Aorta (tissue), 5 donors: ENCODE measurements around the gene BCAN. TPM values are rescaled to one million over a fixed set of nuclear protein-coding genes. Genes with fewer than 3 reads are reported as not detected.
"Not testable (repeated sequence)": the region's sequence is repeated elsewhere in the genome, so short reads cannot be mapped to it uniquely, and the experiment has no call there.

ENCODE experiments used
- ATAC-seq: fragments of 200-7000 bp; cut with Tn5 transposase; one replicate; pipeline ENCODE4 v1.9.1; 2022; ENCODE audit warnings: moderate library complexity; ENCODE audit not compliant: low FRiP score
- DNase-seq, 2 donors: peaks; one replicate each; pipeline ENCODE4 v3.0.0-alpha.2; 2020
- H3K27ac ChIP-seq, 2 donors: one replicate each; pipeline ENCODE4 v1.5.1; 2013; ENCODE audit warnings: low read length in 2 of 2, mild to moderate bottlenecking in 2 of 2, moderate library complexity in 2 of 2, control low read depth in 1 of 2, inconsistent platforms in 1 of 2, low read depth in 1 of 2
- H3K27me3 ChIP-seq, 2 donors: one replicate each; pipeline ENCODE4 v1.6.1; 2013; ENCODE audit warnings: control low read depth in 1 of 2, low read length in 1 of 2, mild to moderate bottlenecking in 1 of 2, moderate library complexity in 1 of 2; ENCODE audit not compliant: insufficient read depth in 2 of 2, control insufficient read depth in 1 of 2
- H3K36me3 ChIP-seq, 2 donors: one replicate each; pipeline ENCODE4 v1.6.1; 2013; ENCODE audit warnings: control low read depth in 1 of 2, low read length in 1 of 2, mild to moderate bottlenecking in 1 of 2; ENCODE audit not compliant: insufficient read depth in 2 of 2, control insufficient read depth in 1 of 2
- H3K4me1 ChIP-seq, 2 donors: one replicate each; pipeline ENCODE4 v1.6.1; 2013; ENCODE audit warnings: low read length in 2 of 2, control low read depth in 1 of 2, mild to moderate bottlenecking in 1 of 2, moderate library complexity in 1 of 2; ENCODE audit not compliant: insufficient read depth in 2 of 2, control insufficient read depth in 1 of 2
- H3K4me3 ChIP-seq, 2 donors: one replicate each; pipeline ENCODE4 v1.5.1; 2013; ENCODE audit warnings: low read length in 2 of 2, control low read depth in 1 of 2, mild to moderate bottlenecking in 1 of 2
- H3K9me3 ChIP-seq: one replicate; pipeline ENCODE4 v1.6.1; 2013; ENCODE audit warnings: mild to moderate bottlenecking, low read length; ENCODE audit not compliant: control insufficient read depth
- WGBS, 2 donors: extraction: QIAGEN DNeasy Blood & Tissue Kit; methylation state at CpG; one replicate each; pipeline ENCODE4 v1.1.7; 2013; 5-methylcytosine and 5-hydroxymethylcytosine counted together
- intact Hi-C, 2 donors: fragments of 100-400 bp; cut with DNase I; formaldehyde crosslinking; loops; one replicate each; pipeline versions ENCODE4 v1.14.2 to v1.15.0; 2022
- polyA plus RNA-seq, 2 donors: library from polyadenylated mRNA; stranded (reverse); fragments of 200-250 nt; gene quantifications; one replicate each; pipeline ENCODE4 v1.2.3, GENCODE V29; 2013
- total RNA-seq, 2 donors: library from RNA; stranded (reverse); fragmentation: NEBNext Ultra II Directional; extraction: Animal tissue kit (Norgen Biotek cat#: 25700); gene quantifications; one replicate each; pipeline ENCODE4 v1.2.1, GENCODE V29; 2021
- donor health status: healthy with polysubstance abuse.
- donor health status: Bipolar disorder and iron deficiency.
- donor health status: DM: no; HTN: no; CAD: no.
- donor health status: DM: no; HTN: no; CAD: no.
- donor health status: DM: yes; HTN: yes; CAD: no.

BCAN gene
- total and polyA plus RNA-seq, 4 donors: 0.36 to 0.95 TPM; not detected in 2

- H3K4me3 ChIP-seq, H3K27me3 ChIP-seq, H3K4me1 ChIP-seq, ATAC-seq, H3K27ac ChIP-seq, H3K36me3 ChIP-seq, H3K9me3 ChIP-seq: not testable (repeated sequence)
- peak in 1 of 2 donors; percentile 21 for DNase-seq
- 57 to 62% methylated on average over 9 of the region's 9 CpGs for WGBS, 2 donors
- intact Hi-C loops: loop anchor here in 1 of 2 donors (2.0 kb wide), 1 partner anchor 18 kb away; no protein-coding TSS in a partner anchor
These were observed 10.8 kb upstream of the BCAN start for GRCh38 chr1:156631152-156631551.

- intact Hi-C loops: no loop called here
- Histone ChIP-seq H3K4me3 (no peak overlapping the region), H3K4me1 (no peaks in the 10 kb centered on the region), H3K27me3 (no peaks in the 10 kb centered on the region), H3K9me3 (no peaks in the 10 kb centered on the region), H3K36me3 (no peaks in the 10 kb centered on the region), H3K27ac (no peak overlapping the region)
- no peak for ATAC-seq
- WGBS, 2 donors: 49 to 51% methylated on average over 3 of the region's 3 CpGs
- DNase-seq: no peak
These were observed 9.6 kb upstream of the BCAN start for GRCh38 chr1:156632355-156632754.

- Histone ChIP-seq H3K4me1 (no peaks in the 10 kb centered on the region), H3K27me3 (no peaks in the 10 kb centered on the region), H3K4me3 (no peak overlapping the region), H3K36me3 (no peaks in the 10 kb centered on the region), H3K9me3 (no peaks in the 10 kb centered on the region), H3K27ac (no peak overlapping the region)
- intact Hi-C loops: no loop called here
- ATAC-seq (no peak), DNase-seq (no peak)
- 42 to 43% methylated on average over 8 of the region's 8 CpGs for WGBS, 2 donors
These were observed 3.5 kb upstream of the BCAN start for GRCh38 chr1:156638189-156638985.

GRCh38 chr1:156639601-156640101 lies 2.3 kb upstream of the BCAN start:
- Histone ChIP-seq H3K4me3 (no peak overlapping the region), H3K9me3 (no peaks in the 10 kb centered on the region), H3K4me1 (no peaks in the 10 kb centered on the region), H3K27ac (no peak overlapping the region), H3K27me3 (no peaks in the 10 kb centered on the region), H3K36me3 (no peaks in the 10 kb centered on the region)
- no peak for ATAC-seq
- DNase-seq: no peak
- WGBS, 2 donors: 69% methylated on average over 6 of the region's 6 CpGs
- intact Hi-C loops: no loop called here

GRCh38 chr1:156640842-156641706 lies 843 bp upstream of the BCAN start:
- 24 to 26% methylated on average over 6 of the region's 6 CpGs for WGBS, 2 donors

GRCh38 chr1:156642265-156643048 lies 540 bp downstream of the BCAN start:
- no peak overlapping the region for H3K4me3 ChIP-seq
- DNase-seq (no peak), ATAC-seq (no peak)
- intact Hi-C loops: no loop called here
- 11 to 14% methylated on average over 40 of the region's 40 CpGs for WGBS, 2 donors
- H3K4me1 ChIP-seq: no peaks in the 10 kb centered on the region
- H3K27ac ChIP-seq: no peak overlapping the region
- H3K27me3 ChIP-seq: no peaks in the 10 kb centered on the region
- no peaks in the 10 kb centered on the region for H3K9me3 ChIP-seq
- no peaks in the 10 kb centered on the region for H3K36me3 ChIP-seq

More at GRCh38 chr1:156640842-156641706, 843 bp upstream of the BCAN start:
- intact Hi-C loops: no loop called here
- Histone ChIP-seq H3K36me3 (no peaks in the 10 kb centered on the region), H3K27me3 (no peaks in the 10 kb centered on the region), H3K4me1 (no peaks in the 10 kb centered on the region), H3K27ac (no peak overlapping the region), H3K4me3 (no peak overlapping the region), H3K9me3 (no peaks in the 10 kb centered on the region)
- ATAC-seq: no peak
- DNase-seq: no peak

- no peaks in the 10 kb centered on the region for H3K9me3 ChIP-seq
- DNase-seq (no peak), ATAC-seq (no peak)
- intact Hi-C loops: no loop called here
- H3K27me3 ChIP-seq: no peaks in the 10 kb centered on the region
- no peaks in the 10 kb centered on the region for H3K36me3 ChIP-seq
- no peak overlapping the region for H3K4me3 ChIP-seq
- no peak overlapping the region for H3K27ac ChIP-seq
- H3K4me1 ChIP-seq: no peaks in the 10 kb centered on the region
- WGBS, 2 donors: 63 to 73% methylated on average over 7 of the region's 7 CpGs
These were observed 1.3 kb downstream of the BCAN start for GRCh38 chr1:156643049-156643777.

- ATAC-seq (no peak), DNase-seq (no peak)
- no peak overlapping the region for H3K27ac ChIP-seq
- H3K36me3 ChIP-seq: no peaks in the 10 kb centered on the region
- no peaks in the 10 kb centered on the region for H3K9me3 ChIP-seq
- intact Hi-C loops: no loop called here
- WGBS, 2 donors: 84 to 89% methylated on average over 7 of the region's 7 CpGs
- H3K27me3 ChIP-seq: no peaks in the 10 kb centered on the region
- H3K4me3 ChIP-seq: no peak overlapping the region
- H3K4me1 ChIP-seq: no peaks in the 10 kb centered on the region
These were observed 1.8 kb downstream of the BCAN start for GRCh38 chr1:156643778-156644092.
